ENCODE measurements around the gene SH3TC2.

GRCh38 chr5:149089796-149090195 lies 26.9 kb upstream of the SH3TC2 start:
- TF ChIP-seq POLR2A (IDR thresholded peaks at IDR 0.05; ENCODE audit: extremely low read depth, insufficient read length) (no peak), CTCF (IDR thresholded peaks at IDR 0.05; ENCODE audit: low read depth, low read length) (no peak), MYC (IDR thresholded peaks at IDR 0.05; ENCODE audit: low read depth, low read length) (no peak)
